HK-2 (cell line): Measurements from ENCODE around the gene CLDN11.

Source experiments
- DNase-seq: peaks from one replicate; pipeline ENCODE4 v3.0.0-alpha.2; 2018; ENCODE audit not compliant: unreplicated experiment

Gene CLDN11

GRCh38 chr3:170418422-170419398 lies at the start of gene CLDN11:
Gene CLDN11 (plus strand): TSS chr3:170418868. CDS start chr3:170419067, 199 bp downstream.
- DNase-seq: peak; percentile 76

GRCh38 chr3:170368921-170369320 lies 49.7 kb upstream of the CLDN11 start:
- DNase-seq: no peak

- no peak for DNase-seq
Observed at GRCh38 chr3:170372190-170372879, 46.3 kb upstream of the CLDN11 start.

- no peak for DNase-seq
Observed at GRCh38 chr3:170383567-170383966, 35.1 kb upstream of the CLDN11 start.

- DNase-seq: no peak
Observed at GRCh38 chr3:170386468-170386867, 32.2 kb upstream of the CLDN11 start.

- no peak for DNase-seq
Observed at GRCh38 chr3:170387950-170388349, 30.7 kb upstream of the CLDN11 start.

- DNase-seq: no peak
Observed at GRCh38 chr3:170391108-170391507, 27.6 kb upstream of the CLDN11 start.

GRCh38 chr3:170397685-170398084 lies 21.0 kb upstream of the CLDN11 start:
- no peak for DNase-seq

- DNase-seq: no peak
Observed at GRCh38 chr3:170405101-170405500, 13.6 kb upstream of the CLDN11 start.

- DNase-seq: no peak
Observed at GRCh38 chr3:170410428-170411029, 8.1 kb upstream of the CLDN11 start.

- no peak for DNase-seq
Observed at GRCh38 chr3:170413291-170413690, 5.4 kb upstream of the CLDN11 start.

GRCh38 chr3:170414202-170414663 lies 4.4 kb upstream of the CLDN11 start:
- DNase-seq: peak; percentile 54

- DNase-seq: no peak
Observed at GRCh38 chr3:170417090-170417489, 1.6 kb upstream of the CLDN11 start.

GRCh38 chr3:170419557-170420087 lies 954 bp downstream of the CLDN11 start:
- peak; percentile 67 for DNase-seq

- DNase-seq: peak; percentile 42
Observed at GRCh38 chr3:170420307-170420821, 1.7 kb downstream of the CLDN11 start.

- DNase-seq: no peak
Observed at GRCh38 chr3:170421111-170421641, 2.5 kb downstream of the CLDN11 start.

GRCh38 chr3:170421758-170422157 lies 3.1 kb downstream of the CLDN11 start:
- no peak for DNase-seq

GRCh38 chr3:170423001-170423615 lies 4.4 kb downstream of the CLDN11 start:
- DNase-seq: no peak

- no peak for DNase-seq
Observed at GRCh38 chr3:170424879-170425278, 6.2 kb downstream of the CLDN11 start.

- DNase-seq: no peak
Observed at GRCh38 chr3:170425491-170426239, 7.0 kb downstream of the CLDN11 start.
